ENCODE results near the gene LAMP1.
"Not testable (repeated sequence)": the region's sequence is repeated elsewhere in the genome, so short reads cannot be mapped to it uniquely, and the experiment has no call there.

LAMP1 gene, protein sequence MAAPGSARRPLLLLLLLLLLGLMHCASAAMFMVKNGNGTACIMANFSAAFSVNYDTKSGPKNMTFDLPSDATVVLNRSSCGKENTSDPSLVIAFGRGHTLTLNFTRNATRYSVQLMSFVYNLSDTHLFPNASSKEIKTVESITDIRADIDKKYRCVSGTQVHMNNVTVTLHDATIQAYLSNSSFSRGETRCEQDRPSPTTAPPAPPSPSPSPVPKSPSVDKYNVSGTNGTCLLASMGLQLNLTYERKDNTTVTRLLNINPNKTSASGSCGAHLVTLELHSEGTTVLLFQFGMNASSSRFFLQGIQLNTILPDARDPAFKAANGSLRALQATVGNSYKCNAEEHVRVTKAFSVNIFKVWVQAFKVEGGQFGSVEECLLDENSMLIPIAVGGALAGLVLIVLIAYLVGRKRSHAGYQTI

DNA sequence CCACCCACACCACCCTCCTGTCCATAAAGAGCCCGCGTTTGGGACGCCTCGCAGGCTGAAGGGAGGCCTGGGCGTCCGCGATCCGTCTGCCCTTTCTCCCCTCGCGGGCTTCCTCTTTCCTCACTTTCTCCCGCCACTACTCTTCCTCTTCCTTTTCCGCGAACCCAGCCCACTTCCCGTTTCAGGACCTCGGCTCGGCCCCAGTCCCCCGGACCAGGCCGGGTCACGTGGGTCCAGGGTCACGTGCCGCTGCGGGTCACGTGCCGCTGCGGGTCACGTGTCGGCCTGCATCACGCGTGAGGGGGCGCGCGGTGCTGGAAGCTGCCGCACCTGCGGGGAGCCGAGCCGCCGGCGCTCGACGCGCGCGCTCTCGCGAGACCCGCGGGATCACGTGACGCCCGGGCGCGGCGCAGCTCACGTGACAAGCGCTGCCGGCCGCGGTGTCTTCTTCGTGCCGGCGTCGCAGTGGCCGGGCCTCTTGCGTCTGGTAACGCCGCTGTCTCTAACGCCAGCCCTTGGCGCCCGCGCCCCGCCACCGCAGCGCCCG, at the start of gene LAMP1:
Gene LAMP1, plus strand, starts transcription at position 417 of the 547 bp plus-strand sequence. CDS start 196 bp downstream, outside the sequence.
- TF ChIP-seq FOXP2 (optimal IDR thresholded peaks at IDR 0.05; ENCODE audit: control extremely low read depth, extremely low read length, insufficient read depth) (peak; percentile 71), POLR2AphosphoS5 (IDR thresholded peaks at IDR 0.05; ENCODE audit: borderline replicate concordance, low read depth, low read length) (peak; percentile 48; the same call in 1 of the 2 replicates), EZH2 (IDR thresholded peaks at IDR 0.05) (no peak)
- peak within 1 kb of the TSS; percentile 97 for H3K4me3 ChIP-seq
- no peaks in the 10 kb centered on the region for H3K9me3 ChIP-seq (ENCODE audit: low read depth, low read length)
- DNase-seq (ENCODE audit: low read depth, low spot score) = peak; percentile 44
- peak within 1 kb of the TSS; percentile 95 for H3K9ac ChIP-seq (ENCODE audit: insufficient read length)
- H3K27ac ChIP-seq = peak within 1 kb of the TSS; percentile 91
- no peaks in the 10 kb centered on the region for H3K36me3 ChIP-seq (ENCODE audit: insufficient read depth, low read length)

DNA sequence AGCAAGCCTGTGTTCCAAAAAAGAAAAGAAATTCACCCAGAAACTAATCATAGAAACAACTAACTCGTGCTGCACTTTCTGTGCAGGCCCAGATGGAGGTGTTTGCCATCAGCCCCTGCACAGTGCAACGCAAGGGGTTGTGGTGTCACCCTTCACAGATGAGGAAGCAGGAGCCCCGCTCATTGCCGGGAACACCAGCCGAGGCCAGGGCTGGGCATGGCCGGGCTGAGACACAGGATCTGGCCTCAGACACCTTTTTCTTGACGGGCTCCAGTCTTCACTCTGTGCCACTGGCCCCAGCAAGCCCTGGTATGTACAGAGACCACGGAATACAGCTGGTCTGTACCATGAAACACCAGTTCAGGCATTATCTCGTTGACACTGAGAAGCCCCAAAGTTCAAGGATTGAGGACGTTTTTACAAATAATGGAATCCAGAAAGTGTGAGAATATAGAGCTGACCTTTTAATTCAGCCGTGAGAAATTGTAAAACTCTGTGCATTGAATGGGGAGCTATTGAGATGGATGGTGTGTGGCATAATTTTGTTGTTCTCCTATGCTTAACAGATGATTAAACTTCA, 44.4 kb upstream of the LAMP1 start:
- H3K4me3 ChIP-seq = no peak overlapping the region
- no peak overlapping the region for H3K27ac ChIP-seq
- no peak overlapping the region for H3K9ac ChIP-seq (ENCODE audit: insufficient read length)
- H3K9me3 ChIP-seq (ENCODE audit: low read depth, low read length) = no peaks in the 10 kb centered on the region
- peaks cover 78% of the 10 kb centered on the region for H3K36me3 ChIP-seq (ENCODE audit: insufficient read depth, low read length)
- no peak for DNase-seq (ENCODE audit: low read depth, low spot score)
- TF ChIP-seq FOXP2 (optimal IDR thresholded peaks at IDR 0.05; ENCODE audit: control extremely low read depth, extremely low read length, insufficient read depth) (no peak), POLR2AphosphoS5 (IDR thresholded peaks at IDR 0.05; ENCODE audit: borderline replicate concordance, low read depth, low read length) (no peak), EZH2 (IDR thresholded peaks at IDR 0.05) (no peak)

DNA sequence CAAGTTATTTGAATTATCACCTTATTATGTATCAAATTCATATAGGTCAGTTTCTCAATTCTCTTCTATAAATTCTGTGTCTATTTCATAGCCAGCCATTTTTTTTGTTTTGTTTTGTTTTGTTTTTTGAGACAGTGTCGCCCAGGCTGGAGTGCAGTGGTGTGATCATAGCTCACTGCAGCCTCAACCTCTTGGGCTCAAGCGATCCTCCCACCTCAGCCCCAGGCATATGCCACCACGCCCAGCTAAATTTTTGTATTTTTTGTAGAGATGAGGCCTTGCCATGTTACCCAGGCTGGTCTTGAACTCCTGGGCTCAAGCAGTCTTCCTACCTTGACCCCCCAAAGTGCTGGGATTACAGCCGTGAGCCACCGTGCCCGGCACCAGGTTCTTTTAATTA, 39.1 kb upstream of the LAMP1 start:
- not testable (repeated sequence) for H3K9ac ChIP-seq (ENCODE audit: insufficient read length); H3K9me3 ChIP-seq (ENCODE audit: low read depth, low read length); H3K4me3 ChIP-seq; DNase-seq (ENCODE audit: low read depth, low spot score); H3K27ac ChIP-seq
- peaks cover 65% of the 10 kb centered on the region for H3K36me3 ChIP-seq (ENCODE audit: insufficient read depth, low read length)

DNA sequence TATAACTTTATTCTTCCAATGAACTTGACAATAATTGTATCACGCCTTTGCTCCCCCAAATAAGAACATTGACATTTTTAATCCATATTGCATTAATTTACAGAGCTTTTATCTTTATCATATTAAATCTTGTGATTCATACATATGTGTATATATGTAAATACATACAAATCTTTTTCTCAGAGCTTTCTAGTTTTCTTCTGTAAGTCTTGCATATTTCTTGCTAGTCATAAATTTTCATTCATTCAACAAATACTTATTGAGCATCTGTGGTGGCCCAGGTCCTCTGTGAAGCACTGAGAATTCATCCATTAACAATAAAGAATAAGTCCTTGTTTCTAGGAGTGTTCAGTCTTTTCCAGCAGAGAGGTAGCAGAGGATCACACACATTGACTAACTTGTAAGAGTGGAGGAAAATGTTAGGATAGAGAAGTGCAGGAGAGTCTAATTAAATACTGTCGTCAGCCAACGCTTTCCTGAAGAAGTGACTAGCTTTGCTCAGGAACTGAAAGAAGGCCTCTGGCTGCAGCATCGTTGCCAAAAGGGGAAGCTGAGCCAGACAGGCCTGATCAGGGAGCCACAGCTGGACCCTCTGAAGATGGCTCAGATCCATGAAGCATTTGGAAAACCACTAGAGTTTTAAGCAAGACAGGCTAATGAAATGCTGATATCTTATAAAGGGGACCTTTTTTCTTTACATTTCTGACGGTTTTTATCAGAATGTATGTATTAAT, 38.6 kb upstream of the LAMP1 start:
- Histone ChIP-seq H3K9ac (ENCODE audit: insufficient read length) (no peak overlapping the region), H3K27ac (no peak overlapping the region), H3K9me3 (ENCODE audit: low read depth, low read length) (no peaks in the 10 kb centered on the region), H3K36me3 (ENCODE audit: insufficient read depth, low read length) (peaks cover 63% of the 10 kb centered on the region), H3K4me3 (no peak overlapping the region)
- TF ChIP-seq POLR2AphosphoS5 (IDR thresholded peaks at IDR 0.05; ENCODE audit: borderline replicate concordance, low read depth, low read length) = no peak
- no peak for TF ChIP-seq FOXP2 (optimal IDR thresholded peaks at IDR 0.05; ENCODE audit: control extremely low read depth, extremely low read length, insufficient read depth)
- TF ChIP-seq EZH2 (IDR thresholded peaks at IDR 0.05) = no peak
- DNase-seq (ENCODE audit: low read depth, low spot score) = no peak

DNA sequence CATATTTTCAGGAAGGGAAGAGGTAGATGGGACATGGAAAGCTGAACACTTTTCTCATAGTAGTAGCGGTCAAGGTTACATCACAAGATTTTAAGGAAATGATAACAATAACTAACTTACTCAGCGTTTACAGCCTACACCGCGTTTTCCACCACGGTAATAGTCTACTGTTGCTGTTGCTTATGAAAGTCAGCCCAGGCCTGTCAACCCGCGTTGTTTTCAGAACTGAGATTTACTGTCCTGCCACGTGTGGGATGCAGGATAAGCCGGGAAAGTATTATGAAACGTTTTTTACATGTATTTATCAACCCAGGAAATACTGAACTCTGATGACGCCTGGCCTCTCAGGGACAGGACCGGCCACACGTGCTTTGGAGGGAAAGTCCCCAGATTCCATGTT, 36.0 kb upstream of the LAMP1 start:
- DNase-seq (ENCODE audit: low read depth, low spot score) = no peak
- Histone ChIP-seq H3K4me3 (no peak overlapping the region), H3K27ac (no peak overlapping the region), H3K9me3 (ENCODE audit: low read depth, low read length) (no peaks in the 10 kb centered on the region), H3K36me3 (ENCODE audit: insufficient read depth, low read length) (peaks cover 52% of the 10 kb centered on the region), H3K9ac (ENCODE audit: insufficient read length) (no peak overlapping the region)
- TF ChIP-seq POLR2AphosphoS5 (IDR thresholded peaks at IDR 0.05; ENCODE audit: borderline replicate concordance, low read depth, low read length) (no peak), FOXP2 (optimal IDR thresholded peaks at IDR 0.05; ENCODE audit: control extremely low read depth, extremely low read length, insufficient read depth) (no peak), EZH2 (IDR thresholded peaks at IDR 0.05) (no peak)

DNA sequence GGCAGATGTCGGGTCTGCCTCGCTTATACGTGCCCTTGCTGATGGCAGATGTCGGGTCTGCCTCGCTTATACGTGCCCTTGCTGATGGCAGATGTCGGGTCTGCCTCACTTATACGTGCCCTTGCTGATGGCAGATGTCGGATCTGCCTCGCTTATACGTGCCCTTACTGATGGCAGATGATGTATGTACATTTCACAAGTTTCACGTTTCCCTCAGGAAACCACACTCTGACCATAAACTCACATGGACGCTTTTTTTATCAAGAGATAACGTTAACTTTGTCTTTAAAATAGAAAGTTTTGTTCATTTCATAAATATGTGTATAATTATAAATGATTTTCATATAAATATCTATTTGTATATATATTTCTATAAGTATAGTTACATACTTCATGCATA, 34.0 kb upstream of the LAMP1 start:
- not testable (repeated sequence) for H3K27ac ChIP-seq; DNase-seq (ENCODE audit: low read depth, low spot score); H3K4me3 ChIP-seq; H3K9ac ChIP-seq (ENCODE audit: insufficient read length); H3K9me3 ChIP-seq (ENCODE audit: low read depth, low read length)
- H3K36me3 ChIP-seq (ENCODE audit: insufficient read depth, low read length) = peaks cover 33% of the 10 kb centered on the region

DNA sequence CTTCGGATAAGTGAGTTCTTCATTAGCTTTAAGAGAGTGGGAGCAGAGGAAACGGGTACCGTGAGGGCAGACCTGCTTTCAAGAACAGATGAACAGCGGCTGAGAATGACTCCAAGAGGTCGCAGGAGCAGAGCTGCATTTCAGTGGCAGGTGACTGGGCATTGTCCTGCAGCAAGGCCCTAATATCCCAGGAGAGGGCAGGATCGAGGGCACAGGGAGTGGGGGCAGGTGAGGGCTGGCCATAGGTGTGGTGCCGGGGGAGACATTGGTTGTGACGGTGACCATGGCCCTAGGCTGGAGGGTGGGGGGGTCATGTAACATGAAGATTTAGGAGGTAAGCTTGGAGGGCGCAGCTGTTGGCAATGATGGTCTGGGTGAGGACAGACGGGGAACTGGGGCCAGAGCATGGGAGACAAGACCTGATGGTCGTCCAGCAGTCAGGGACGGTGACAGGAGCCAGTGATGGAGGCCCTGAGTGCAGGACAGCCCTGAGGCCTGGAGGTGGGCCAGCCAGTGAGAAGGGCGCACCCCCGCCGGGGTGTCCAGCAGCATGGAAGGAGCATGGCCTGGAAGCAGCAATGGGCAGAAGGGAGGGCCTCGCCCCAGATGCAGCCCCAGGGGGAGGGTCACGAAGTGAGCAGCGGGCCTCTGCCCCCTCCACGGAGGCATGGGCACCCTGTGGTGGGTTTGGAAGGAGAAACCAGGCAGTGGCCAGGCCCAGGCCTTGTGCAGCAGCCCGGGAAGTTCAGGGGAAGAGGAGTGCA, 29.2 kb upstream of the LAMP1 start:
- H3K27ac ChIP-seq = no peak overlapping the region

DNA sequence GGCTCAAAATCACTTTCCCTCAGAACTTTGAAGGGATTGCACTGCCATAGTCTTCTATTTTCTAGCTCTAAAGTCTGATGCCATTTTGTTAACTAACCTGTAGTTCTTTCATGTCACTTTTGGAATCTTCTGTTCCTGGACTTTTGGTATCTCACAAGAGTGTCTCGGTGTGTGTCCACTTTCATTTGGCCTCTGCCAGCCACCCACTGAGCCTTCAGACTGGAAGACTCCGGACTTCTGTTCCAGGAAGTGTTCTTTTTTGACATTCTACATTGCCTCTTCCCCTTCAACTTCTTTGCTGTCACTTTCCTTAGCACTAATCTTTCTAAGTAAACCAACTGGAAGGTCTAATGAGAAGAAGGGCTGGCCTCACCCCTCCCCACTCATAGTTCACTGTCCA, 25.0 kb upstream of the LAMP1 start:
- Histone ChIP-seq H3K27ac (no peak overlapping the region), H3K9me3 (ENCODE audit: low read depth, low read length) (no peaks in the 10 kb centered on the region), H3K9ac (ENCODE audit: insufficient read length) (no peak overlapping the region), H3K4me3 (no peak overlapping the region), H3K36me3 (ENCODE audit: insufficient read depth, low read length) (no peaks in the 10 kb centered on the region)
- DNase-seq (ENCODE audit: low read depth, low spot score) = no peak
- TF ChIP-seq EZH2 (IDR thresholded peaks at IDR 0.05) = no peak

More for the DNA sequence above, 29.2 kb upstream of the LAMP1 start:
- DNase-seq (ENCODE audit: low read depth, low spot score) = no peak
- no peak for TF ChIP-seq POLR2AphosphoS5 (IDR thresholded peaks at IDR 0.05; ENCODE audit: borderline replicate concordance, low read depth, low read length)
- no peak for TF ChIP-seq FOXP2 (optimal IDR thresholded peaks at IDR 0.05; ENCODE audit: control extremely low read depth, extremely low read length, insufficient read depth)
- TF ChIP-seq EZH2 (IDR thresholded peaks at IDR 0.05) = no peak
- no peak overlapping the region for H3K9ac ChIP-seq (ENCODE audit: insufficient read length)
- H3K9me3 ChIP-seq (ENCODE audit: low read depth, low read length) = no peaks in the 10 kb centered on the region
- H3K4me3 ChIP-seq = no peak overlapping the region
- peaks cover 6% of the 10 kb centered on the region; the same call in 1 of the 2 replicates for H3K36me3 ChIP-seq (ENCODE audit: insufficient read depth, low read length)

Measured in SK-N-MC (cell line).